Mesendoderm (in vitro differentiated cells): Measurements from ENCODE around the gene UNC50.

Experiments used
- DNase-seq: peaks from one replicate; pipeline ENCODE4 v3.0.0; 2013
- H2AK5ac ChIP-seq: 2 replicates; pipeline ENCODE4 v1.6.1; 2013; ENCODE audit warnings: low read length, inconsistent platforms
- H2BK120ac ChIP-seq: 2 replicates; pipeline ENCODE4 v1.6.1; 2013; ENCODE audit warnings: low read depth, mild to moderate bottlenecking, low read length, moderate library complexity, mixed read lengths
- H2BK15ac ChIP-seq: replicated peaks from 2 replicates; pipeline ENCODE4 v1.6.1; 2013; ENCODE audit warnings: low read depth, mild to moderate bottlenecking, moderate library complexity
- H2BK5ac ChIP-seq: 2 replicates; pipeline ENCODE4 v1.6.1; 2013; ENCODE audit warnings: low read length, inconsistent platforms
- H3K18ac ChIP-seq: 2 replicates; pipeline ENCODE4 v1.6.1; 2013; ENCODE audit warnings: mild to moderate bottlenecking, low read length, mixed read lengths
- H3K23ac ChIP-seq: one replicate; pipeline ENCODE4 v1.6.1; 2013; ENCODE audit warnings: low read length
- H3K27ac ChIP-seq: 2 replicates; pipeline ENCODE4 v1.5.1; 2013; ENCODE audit warnings: low read depth, mild to moderate bottlenecking, inconsistent platforms, low read length, moderate library complexity
- H3K27me3 ChIP-seq: 2 replicates; pipeline ENCODE4 v1.6.1; 2013; ENCODE audit warnings: low read length, control low read depth, mild to moderate bottlenecking, inconsistent platforms; ENCODE audit not compliant: insufficient read depth, poor library complexity
- H3K36me3 ChIP-seq: 2 replicates; pipeline ENCODE4 v1.6.1; 2013; ENCODE audit warnings: low read length, inconsistent platforms; ENCODE audit not compliant: control insufficient read depth, insufficient read depth
- H3K4ac ChIP-seq: one replicate; pipeline ENCODE4 v1.6.1; 2013; ENCODE audit warnings: low read depth, mild to moderate bottlenecking, low read length, moderate library complexity
- H3K4me1 ChIP-seq: 2 replicates; pipeline ENCODE4 v1.6.1; 2013; ENCODE audit warnings: low read depth, low read length, inconsistent platforms; ENCODE audit not compliant: control insufficient read depth
- H3K4me2 ChIP-seq: 2 replicates; pipeline ENCODE4 v1.6.1; 2013; ENCODE audit warnings: low read length
- H3K4me3 ChIP-seq: 2 replicates; pipeline ENCODE4 v1.5.1; 2013; ENCODE audit warnings: mild to moderate bottlenecking, low read length
- H3K56ac ChIP-seq: one replicate; pipeline ENCODE4 v1.6.1; 2013; ENCODE audit warnings: low read length
- H3K79me1 ChIP-seq: 2 replicates; pipeline ENCODE4 v1.6.1; 2013; ENCODE audit warnings: low read length, inconsistent platforms
- H3K79me2 ChIP-seq: 2 replicates; pipeline ENCODE4 v1.6.1; 2013; ENCODE audit warnings: mild to moderate bottlenecking, low read length; ENCODE audit not compliant: control insufficient read depth, insufficient read depth
- H3K9ac ChIP-seq: 2 replicates; pipeline ENCODE4 v1.6.1; 2013; ENCODE audit warnings: low read length, inconsistent platforms
- H4K5ac ChIP-seq: one replicate; pipeline ENCODE4 v1.6.1; 2013; ENCODE audit warnings: low read length
- H4K8ac ChIP-seq: one replicate; pipeline ENCODE4 v1.6.1; 2013; ENCODE audit warnings: low read depth, mild to moderate bottlenecking, control low read depth, low read length, moderate library complexity
- WGBS: extraction: QIAGEN DNeasy Blood & Tissue Kit; methylation state at CpG from one replicate; pipeline ENCODE4 v1.1.7; 2013; ENCODE audit warnings: low lambda C conversion rate, missing lambda C conversion rate; ENCODE audit not compliant: insufficient coverage; ENCODE audit errors: extremely low coverage; 5-methylcytosine and 5-hydroxymethylcytosine counted together

The UNC50 gene

DNA sequence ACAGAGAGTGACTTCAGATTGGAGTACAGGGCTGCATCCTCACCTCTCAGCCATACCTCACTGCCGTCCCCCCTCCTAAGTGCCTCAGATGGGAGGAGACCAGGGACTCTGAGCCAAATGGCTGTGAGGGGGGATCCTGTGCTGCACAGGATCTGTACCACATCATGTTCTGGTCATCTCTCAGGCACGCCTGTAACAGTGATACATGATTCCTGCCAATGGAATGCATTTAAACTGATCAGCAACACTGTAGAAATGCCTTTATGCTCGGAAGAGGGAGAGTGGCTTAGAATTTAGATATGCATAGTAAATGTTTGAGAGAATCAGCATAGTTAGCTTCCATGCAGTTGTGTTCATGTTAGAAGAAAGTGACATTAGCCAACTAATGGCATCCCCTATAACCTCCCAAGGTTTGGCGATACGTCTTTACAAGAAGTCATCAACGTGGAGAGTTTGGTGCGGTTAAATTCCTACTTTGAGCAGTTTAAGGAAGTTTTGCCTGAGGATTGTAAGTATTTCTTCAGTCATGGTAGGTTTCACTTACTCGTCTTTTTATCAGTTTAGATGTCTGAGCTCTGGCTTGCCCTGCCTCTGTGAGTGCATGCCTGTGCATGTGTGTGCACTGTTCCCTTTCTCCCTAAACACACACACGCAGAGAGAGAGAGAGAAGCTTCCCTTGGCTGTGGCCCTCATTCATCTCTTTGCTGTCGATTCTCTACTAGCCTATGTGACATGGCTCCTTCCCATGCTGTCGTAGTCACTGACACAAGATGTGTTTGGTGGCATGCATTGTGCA is 40.0 kb upstream of the UNC50 start:
- H2BK5ac ChIP-seq, result no peak overlapping the region

GRCh38 chr2:98569197-98569793 is 39.1 kb upstream of the UNC50 start:
- no peak overlapping the region for H3K18ac ChIP-seq

More for the DNA sequence above, 40.0 kb upstream of the UNC50 start:
- Histone ChIP-seq H3K79me2 (no peaks in the 10 kb centered on the region), H3K9ac (no peak overlapping the region), H3K56ac (no peak overlapping the region), H3K23ac (no peak overlapping the region), H3K4ac (no peak overlapping the region), H3K4me3 (no peak overlapping the region), H3K27ac (no peak overlapping the region), H2BK15ac (no peak overlapping the region), H3K36me3 (peaks cover 21% of the 10 kb centered on the region), H2AK5ac (no peak overlapping the region), H3K4me1 (no peaks in the 10 kb centered on the region), H4K5ac (no peak overlapping the region), H3K79me1 (no peaks in the 10 kb centered on the region), H2BK120ac (no peak overlapping the region), H3K18ac (no peak overlapping the region), H3K27me3 (no peaks in the 10 kb centered on the region), H3K4me2 (no peak overlapping the region), H4K8ac (no peak overlapping the region)
- no peak for DNase-seq
- no CpG with 5 or more reads among the region's 11 CpGs for WGBS

DNA sequence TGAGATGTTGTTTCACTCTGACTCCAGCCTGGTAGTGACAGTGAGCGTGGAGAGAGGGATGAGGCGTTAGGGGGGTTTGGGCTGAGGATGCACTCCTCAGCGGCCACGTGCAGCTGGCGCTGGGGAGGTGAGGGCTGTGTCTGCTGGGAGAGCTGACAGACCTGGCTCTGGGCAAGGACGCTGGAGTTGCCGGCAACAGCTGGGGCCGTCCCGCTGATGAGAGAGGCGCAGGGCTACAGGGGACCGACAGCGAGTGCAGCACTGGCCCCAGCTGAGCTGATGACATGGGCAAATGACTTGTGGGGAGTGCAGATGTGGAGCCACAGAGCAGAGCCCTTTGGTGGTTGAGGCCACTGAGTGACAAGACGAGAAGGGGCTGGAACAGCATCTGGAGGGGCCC is 38.5 kb upstream of the UNC50 start:
- H3K79me2 ChIP-seq, result no peaks in the 10 kb centered on the region
- no peak overlapping the region for H2BK5ac ChIP-seq
- H2AK5ac ChIP-seq, result no peak overlapping the region
- no peak overlapping the region for H3K27ac ChIP-seq
- H3K4me3 ChIP-seq, result no peak overlapping the region
- H3K4ac ChIP-seq, result no peak overlapping the region
- no peaks in the 10 kb centered on the region for H3K27me3 ChIP-seq
- H2BK120ac ChIP-seq, result no peak overlapping the region
- no peak overlapping the region for H3K18ac ChIP-seq
- H3K23ac ChIP-seq, result no peak overlapping the region
- no peak overlapping the region for H2BK15ac ChIP-seq
- no peaks in the 10 kb centered on the region for H3K4me1 ChIP-seq
- H3K4me2 ChIP-seq, result no peak overlapping the region
- DNase-seq, result no peak
- WGBS, result no CpG with 5 or more reads among the region's 13 CpGs
- no peaks in the 10 kb centered on the region for H3K79me1 ChIP-seq
- no peak overlapping the region for H3K9ac ChIP-seq
- no peak overlapping the region for H4K8ac ChIP-seq
- H4K5ac ChIP-seq, result no peak overlapping the region
- H3K56ac ChIP-seq, result no peak overlapping the region
- peaks cover 21% of the 10 kb centered on the region for H3K36me3 ChIP-seq

More at GRCh38 chr2:98569197-98569793, 39.1 kb upstream of the UNC50 start:
- no peak overlapping the region for H3K4me2 ChIP-seq
- no peak overlapping the region for H4K5ac ChIP-seq
- H2BK120ac ChIP-seq, result no peak overlapping the region
- DNase-seq, result peak; percentile 61
- H3K79me1 ChIP-seq, result no peaks in the 10 kb centered on the region
- no peaks in the 10 kb centered on the region for H3K79me2 ChIP-seq
- no peaks in the 10 kb centered on the region for H3K27me3 ChIP-seq
- no CpG with 5 or more reads among the region's 19 CpGs for WGBS
- H3K4me3 ChIP-seq, result no peak overlapping the region
- no peak overlapping the region for H3K56ac ChIP-seq
- H3K9ac ChIP-seq, result no peak overlapping the region
- no peak overlapping the region for H3K27ac ChIP-seq
- H3K23ac ChIP-seq, result no peak overlapping the region
- no peak overlapping the region for H4K8ac ChIP-seq
- H2BK5ac ChIP-seq, result no peak overlapping the region
- no peak overlapping the region for H3K4ac ChIP-seq
- H3K4me1 ChIP-seq, result no peaks in the 10 kb centered on the region
- H2AK5ac ChIP-seq, result no peak overlapping the region
- H3K36me3 ChIP-seq, result peaks cover 21% of the 10 kb centered on the region
- no peak overlapping the region for H2BK15ac ChIP-seq

GRCh38 chr2:98570356-98570755 is 38.0 kb upstream of the UNC50 start:
- Histone ChIP-seq H3K4me3 (no peak overlapping the region), H3K79me1 (no peaks in the 10 kb centered on the region), H3K18ac (no peak overlapping the region), H3K79me2 (no peaks in the 10 kb centered on the region), H3K9ac (no peak overlapping the region), H3K27ac (no peak overlapping the region), H3K4ac (no peak overlapping the region), H3K27me3 (no peaks in the 10 kb centered on the region), H3K56ac (no peak overlapping the region), H3K4me1 (no peaks in the 10 kb centered on the region), H2BK120ac (no peak overlapping the region), H4K8ac (no peak overlapping the region), H3K4me2 (no peak overlapping the region), H4K5ac (no peak overlapping the region), H2BK15ac (no peak overlapping the region), H2BK5ac (no peak overlapping the region), H3K23ac (no peak overlapping the region), H2AK5ac (no peak overlapping the region), H3K36me3 (peaks cover 21% of the 10 kb centered on the region)
- WGBS, result no CpG with 5 or more reads among the region's 5 CpGs
- no peak for DNase-seq

DNA sequence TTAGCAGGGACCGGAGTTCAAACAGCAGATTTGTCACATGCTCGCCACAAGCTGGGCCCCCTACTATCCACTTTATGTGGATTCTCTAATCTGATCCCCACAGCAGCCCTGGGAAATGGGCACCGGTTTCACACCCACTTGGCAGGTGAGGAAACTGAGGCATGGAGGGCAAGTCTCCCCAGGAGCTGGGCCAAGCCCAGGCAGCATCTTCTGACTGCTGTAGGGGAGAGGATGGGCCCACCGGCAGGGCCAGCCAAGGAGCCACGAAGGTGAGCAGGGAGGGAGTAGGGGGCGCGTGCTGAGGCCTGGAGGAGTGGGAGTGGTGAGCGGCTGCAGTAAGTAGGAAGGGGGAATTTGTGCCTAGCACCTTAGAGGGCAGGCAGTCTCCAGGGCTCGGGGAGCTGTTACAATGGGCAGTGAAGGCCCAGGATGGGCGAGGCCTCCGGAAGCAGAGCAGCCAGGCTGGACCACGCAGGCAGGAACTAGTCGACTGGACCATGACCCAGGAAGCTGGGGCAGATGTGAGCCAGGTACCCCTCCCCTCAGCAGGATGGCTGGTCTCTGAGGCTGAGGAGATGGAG is 37.2 kb upstream of the UNC50 start:
- Histone ChIP-seq H4K8ac (no peak overlapping the region), H3K27me3 (no peaks in the 10 kb centered on the region), H3K79me2 (no peaks in the 10 kb centered on the region), H4K5ac (no peak overlapping the region), H3K4me1 (no peaks in the 10 kb centered on the region), H3K4me2 (no peak overlapping the region), H3K9ac (no peak overlapping the region), H3K56ac (no peak overlapping the region), H3K23ac (no peak overlapping the region), H3K18ac (no peak overlapping the region), H2BK5ac (no peak overlapping the region), H3K4ac (no peak overlapping the region), H3K4me3 (no peak overlapping the region), H2BK15ac (no peak overlapping the region), H3K36me3 (peaks cover 21% of the 10 kb centered on the region), H3K27ac (no peak overlapping the region), H3K79me1 (no peaks in the 10 kb centered on the region), H2AK5ac (no peak overlapping the region), H2BK120ac (no peak overlapping the region)
- no peak for DNase-seq
- WGBS, result no CpG with 5 or more reads among the region's 13 CpGs
